Neural progenitor cell (in vitro differentiated cells): ENCODE measurements around the gene CD101.

ENCODE experiments used
- EZH2 ChIP-seq: fragments of 200-600 bp; sonication (generic); IDR thresholded peaks from 2 replicates; pipeline ENCODE4 v1.6.1; 2017; ENCODE audit warnings: antibody characterized with exemption, mild to moderate bottlenecking, moderate library complexity
- TF ChIP-seq, protein P1 (sequence below): fragments of 200-600 bp; sonication (generic); IDR thresholded peaks from 2 replicates; pipeline ENCODE4 v1.5.1; 2017; ENCODE audit warnings: antibody characterized with exemption, mild to moderate bottlenecking

DNA sequence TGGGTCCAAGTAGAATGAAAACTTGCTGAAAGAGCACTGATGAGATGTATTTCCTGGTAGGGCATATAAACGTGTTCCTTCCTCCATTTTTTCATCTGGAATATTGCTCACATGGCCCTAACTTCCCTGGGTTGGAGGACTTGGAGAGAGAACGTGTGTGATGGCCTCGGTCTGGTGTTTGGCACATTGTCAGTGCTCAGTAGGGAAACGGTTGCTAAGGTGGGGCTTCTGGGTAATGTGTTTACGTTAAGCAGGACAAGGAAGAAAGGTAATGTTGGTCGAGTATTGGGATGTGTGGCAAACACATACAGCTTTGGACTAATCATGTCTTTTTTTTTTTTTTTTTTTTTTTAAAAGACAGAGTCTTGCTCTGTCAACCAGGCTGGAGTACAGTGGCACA, 64.8 kb downstream of the CD101 start:
- TF ChIP-seq, protein P1, sequence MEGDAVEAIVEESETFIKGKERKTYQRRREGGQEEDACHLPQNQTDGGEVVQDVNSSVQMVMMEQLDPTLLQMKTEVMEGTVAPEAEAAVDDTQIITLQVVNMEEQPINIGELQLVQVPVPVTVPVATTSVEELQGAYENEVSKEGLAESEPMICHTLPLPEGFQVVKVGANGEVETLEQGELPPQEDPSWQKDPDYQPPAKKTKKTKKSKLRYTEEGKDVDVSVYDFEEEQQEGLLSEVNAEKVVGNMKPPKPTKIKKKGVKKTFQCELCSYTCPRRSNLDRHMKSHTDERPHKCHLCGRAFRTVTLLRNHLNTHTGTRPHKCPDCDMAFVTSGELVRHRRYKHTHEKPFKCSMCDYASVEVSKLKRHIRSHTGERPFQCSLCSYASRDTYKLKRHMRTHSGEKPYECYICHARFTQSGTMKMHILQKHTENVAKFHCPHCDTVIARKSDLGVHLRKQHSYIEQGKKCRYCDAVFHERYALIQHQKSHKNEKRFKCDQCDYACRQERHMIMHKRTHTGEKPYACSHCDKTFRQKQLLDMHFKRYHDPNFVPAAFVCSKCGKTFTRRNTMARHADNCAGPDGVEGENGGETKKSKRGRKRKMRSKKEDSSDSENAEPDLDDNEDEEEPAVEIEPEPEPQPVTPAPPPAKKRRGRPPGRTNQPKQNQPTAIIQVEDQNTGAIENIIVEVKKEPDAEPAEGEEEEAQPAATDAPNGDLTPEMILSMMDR: no peak
- no peak for TF ChIP-seq EZH2
